ENCODE data around the gene TMEM150B.
A peak's percentile ranks its signal among the peaks of the same experiment; 100 is the strongest.

Gene TMEM150B

DNA sequence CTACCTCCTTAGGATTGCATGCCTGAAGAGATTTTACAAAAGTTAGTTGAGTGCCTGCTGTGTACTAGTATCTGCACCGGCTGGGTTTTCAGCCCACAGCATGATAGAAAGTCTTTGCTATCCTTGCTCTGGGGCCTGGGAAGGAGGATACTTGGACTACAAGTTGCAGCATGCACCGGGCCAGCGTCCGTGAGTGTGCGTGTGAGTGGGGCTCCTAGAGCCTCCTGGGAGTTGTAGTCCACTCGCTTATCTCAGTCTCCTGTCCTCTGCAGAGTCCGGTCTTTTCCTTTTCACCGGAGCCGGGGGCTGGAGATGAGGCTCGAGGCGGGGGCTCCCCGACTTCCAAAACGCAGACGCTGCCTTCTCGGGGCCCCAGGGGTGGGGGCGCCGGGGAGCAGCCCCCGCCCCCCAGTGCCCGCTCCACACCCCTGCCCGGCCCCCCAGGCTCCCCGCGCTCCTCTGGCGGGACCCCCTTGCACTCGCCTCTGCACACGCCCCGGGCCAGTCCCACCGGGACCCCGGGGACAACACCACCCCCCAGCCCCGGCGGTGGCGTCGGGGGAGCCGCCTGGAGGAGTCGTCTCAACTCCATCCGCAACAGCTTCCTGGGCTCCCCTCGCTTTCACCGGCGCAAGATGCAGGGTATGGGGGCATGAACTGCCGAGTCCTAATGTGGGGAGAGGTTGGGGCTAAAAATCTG is 20.7 kb downstream of the TMEM150B start:
- no peak for DNase-seq

DNA sequence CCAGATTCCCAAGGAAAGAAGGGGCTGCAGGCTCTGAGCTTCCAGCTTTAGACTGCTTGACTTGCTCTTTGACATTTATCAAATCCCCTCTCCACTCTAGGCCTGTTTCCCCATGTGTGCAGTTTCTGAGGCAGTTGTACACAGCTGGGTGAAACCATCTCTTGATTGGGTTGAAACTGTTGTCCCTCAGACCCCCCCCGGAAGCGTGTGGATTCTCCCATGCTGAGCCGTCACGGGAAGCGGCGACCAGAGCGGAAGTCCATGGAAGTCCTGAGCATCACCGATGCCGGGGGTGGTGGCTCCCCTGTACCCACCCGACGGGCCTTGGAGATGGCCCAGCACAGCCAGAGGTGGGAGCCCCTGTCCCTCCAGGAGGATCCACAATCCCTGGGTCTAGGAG is 21.7 kb downstream of the TMEM150B start:
- DNase-seq: no peak

DNA sequence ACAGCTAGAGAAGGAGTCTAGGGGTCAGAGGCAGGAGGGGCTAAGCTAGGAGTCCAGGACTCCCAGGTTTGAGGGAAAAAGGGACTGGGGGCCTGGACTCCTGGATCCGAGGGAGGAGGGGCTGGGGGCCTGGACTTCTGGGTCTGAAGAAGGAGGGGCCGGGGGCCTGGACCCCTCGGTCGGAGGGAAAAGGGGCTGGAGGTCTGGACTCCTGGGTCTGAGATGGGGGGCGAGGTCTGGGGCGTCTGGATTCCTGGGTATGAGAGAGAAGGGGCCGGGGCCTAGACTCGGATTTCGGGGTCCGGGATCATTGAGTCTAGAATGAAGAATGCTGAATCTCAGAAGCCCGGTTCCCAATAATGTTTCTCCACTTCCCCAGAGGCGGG is 22.8 kb downstream of the TMEM150B start:
- DNase-seq: no peak

DNA sequence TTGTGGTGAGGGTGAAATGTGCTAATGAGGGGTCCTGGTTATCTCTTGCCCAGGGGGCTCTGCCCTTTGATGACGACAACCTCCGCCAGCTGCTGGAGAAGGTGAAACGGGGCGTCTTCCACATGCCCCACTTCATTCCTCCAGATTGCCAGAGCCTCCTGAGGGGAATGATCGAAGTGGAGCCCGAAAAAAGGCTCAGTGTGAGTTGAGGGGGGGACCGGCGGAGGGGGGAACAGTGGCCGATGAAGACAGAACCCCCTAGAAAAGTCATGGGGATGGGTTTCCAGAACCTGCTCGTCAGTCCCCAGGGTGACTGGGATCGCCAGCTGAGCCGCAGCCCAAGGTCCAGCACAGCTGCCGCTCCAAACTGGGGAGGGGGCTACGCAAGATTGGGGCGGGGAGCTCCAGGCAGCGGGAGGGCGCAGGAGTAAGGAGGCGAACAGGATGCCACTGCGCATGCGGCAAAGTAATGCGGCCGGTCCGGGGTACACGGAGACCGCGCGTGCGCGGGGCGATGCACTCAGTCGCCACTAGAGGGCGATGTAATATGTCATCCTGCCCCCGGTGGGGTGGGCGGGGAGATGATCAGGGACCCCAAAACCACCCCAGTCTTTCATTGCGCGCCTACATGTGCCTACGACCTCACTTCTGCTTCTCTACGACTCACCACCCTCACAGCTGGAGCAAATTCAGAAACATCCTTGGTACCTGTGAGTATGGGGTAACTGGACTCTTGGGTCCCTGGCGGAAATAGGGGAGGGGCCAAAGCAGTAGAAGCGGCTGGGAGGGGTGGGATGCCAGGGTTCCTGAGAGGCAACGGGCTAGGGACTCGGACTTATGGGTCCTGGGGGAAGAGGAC is 23.5 kb downstream of the TMEM150B start:
- peak; percentile 81 for DNase-seq

DNA sequence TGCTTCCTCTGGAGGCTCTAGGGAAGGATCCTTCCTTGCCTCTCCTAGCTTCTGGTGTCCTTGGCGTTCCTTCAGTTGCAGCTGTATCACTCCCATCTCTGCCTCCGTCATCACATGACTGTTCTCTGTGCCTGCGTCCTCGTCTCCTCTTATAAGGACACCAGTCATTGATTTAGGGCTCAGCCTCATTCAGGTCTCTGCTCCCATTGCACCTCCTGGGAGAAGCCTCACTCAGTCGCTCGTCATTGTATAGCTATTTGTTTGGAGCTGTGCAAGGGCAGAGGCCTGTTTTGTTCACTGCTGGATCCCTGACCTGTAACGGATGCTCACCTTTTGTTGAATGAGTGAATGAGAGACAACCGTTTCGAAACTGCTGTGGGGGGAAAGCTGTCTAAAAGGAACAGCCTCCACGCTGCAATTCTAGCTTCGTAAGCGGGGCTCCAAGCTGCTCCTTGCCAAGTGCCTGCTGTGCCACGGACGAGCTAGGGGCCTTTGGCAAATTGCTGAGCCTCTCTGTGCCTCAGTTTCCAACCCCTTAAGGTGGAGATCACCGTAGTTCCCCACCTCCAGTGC is 24.2 kb downstream of the TMEM150B start:
- DNase-seq: no peak

DNA sequence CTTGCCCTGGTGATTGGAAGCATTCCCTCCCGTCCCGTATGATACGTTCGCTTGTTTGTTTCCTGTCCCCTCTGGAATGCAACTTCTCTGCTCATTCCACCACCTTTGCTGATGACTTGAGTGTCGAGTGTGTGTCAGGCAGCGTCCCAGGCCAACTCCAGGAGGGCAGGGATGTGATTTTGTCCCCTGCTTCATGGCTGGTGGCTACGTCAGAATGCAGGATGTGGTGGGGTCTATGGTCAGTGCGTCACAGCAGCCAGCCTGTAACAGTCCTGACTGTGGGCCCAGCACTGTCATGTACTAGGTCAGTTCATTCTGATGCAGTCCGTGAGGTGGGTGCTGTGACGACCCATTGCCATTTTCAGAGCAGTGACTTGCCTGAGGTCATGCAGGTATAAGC is 25.1 kb downstream of the TMEM150B start:
- DNase-seq: no peak

DNA sequence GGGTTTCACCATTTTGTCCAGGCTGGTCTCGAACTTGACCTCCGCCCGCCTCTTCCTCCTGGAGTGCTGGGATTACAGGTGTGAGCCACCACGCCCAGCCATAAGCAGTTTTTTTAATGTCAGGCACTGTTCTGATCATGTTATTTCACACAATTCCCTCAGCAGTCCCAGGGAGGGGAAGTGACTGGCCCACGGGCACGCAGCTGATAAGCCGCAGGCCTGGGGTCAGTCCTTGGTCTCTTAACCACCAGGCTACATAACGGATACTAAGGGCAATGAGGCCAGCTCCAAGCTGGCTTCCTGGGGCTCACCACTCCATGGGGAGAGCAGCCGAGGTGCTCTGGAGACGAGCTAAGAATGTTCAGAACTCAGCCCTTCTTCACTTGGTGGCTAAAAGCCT is 27.9 kb downstream of the TMEM150B start:
- no peak for DNase-seq

DNA sequence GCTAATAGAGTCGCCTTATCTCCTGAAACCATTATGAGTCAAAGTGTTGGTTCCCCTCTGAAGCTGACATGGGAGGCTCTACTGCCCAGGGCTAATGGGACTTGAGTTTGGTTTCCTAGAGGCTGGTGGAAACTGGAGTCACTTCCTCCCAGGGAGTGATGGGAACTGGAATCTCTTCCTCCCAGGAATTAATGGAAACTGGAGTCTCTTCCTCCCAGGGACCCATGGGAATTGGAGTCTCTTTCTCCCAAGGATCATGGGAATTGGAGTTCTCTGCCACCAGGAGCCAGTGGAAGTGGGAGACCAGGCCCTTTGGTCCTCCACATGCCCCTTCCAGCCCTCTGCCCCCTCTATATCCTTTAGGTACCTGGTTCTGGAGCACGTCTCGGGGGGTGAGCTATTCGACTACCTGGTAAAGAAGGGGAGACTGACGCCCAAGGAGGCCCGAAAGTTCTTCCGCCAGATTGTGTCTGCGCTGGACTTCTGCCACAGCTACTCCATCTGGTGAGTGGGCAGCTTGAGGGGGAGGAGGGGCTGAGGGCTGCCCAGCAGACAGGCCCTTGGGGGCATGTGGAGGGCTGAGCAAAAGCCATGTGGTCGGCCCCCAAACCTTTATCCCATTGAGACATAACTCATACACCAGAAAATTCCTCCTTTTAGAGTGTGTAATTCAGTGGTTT is 35.9 kb downstream of the TMEM150B start:
- DNase-seq: no peak

DNA sequence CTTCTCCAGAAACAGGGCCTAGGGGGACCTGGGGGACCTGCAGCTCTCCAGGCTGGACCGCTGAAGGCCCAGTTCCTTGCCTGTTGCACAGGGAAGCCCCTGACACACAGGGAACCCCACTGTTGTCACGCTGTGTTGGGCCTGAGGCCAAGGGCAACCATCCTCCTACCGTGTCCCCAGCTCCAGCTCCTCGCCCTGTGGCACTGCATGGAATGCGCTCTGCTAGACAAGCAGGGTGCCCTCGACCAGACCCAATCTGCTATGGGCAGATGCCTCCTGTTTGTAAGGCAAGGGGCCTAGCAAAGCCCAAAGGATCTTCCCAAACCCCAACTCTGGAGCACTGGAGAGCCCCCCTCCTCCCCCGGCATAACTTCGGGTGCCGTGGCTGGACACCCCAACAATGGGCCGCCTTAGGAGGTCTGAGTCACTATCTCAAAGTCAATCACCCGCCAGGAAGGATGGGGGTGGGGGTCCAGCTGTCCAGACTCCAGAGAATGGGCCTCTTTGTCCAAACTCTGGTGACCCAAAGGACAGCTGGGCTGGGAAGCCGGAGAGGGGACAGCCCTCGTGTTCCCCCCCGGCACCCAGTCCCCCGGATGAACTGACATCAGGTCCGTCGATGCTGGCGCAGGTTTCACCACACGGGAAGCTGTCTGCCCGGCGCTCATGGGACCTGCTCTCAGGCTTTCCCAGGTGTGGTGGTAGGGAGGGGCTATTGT is 37.6 kb downstream of the TMEM150B start:
- no peak for DNase-seq

DNA sequence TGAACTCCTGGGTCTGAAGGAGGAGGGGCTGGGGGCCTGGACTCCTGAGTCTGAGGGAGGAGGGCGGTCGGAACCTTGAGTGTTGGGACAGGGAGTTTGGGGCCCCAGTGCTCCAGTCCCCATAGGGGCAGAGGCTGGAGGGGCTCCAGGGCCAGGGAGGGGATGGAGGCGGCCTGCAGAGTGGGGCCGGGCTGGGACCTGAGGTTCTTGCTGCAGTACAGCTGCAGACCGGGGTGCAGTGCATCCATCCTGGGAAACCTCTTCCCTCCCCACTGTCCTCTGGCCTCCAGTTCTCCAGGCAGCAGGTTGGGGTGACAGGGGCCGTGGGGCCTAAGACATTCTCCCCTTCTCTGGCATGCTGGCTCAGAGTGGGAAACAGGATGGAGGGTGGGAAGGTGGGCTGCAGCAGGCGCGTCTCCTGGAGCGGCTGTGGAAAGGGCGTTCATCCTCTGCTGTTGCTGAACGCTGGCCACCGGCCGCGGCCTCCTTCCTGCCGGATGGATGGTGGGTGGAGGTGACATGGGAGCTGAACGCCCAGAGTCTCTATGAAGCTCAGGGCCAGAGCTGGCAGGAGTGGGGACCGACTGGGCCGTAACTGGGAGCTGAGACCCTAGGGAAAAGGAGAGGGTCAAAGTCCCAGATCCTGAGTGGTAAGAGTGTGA is 39.8 kb downstream of the TMEM150B start:
- DNase-seq: no peak

DNA sequence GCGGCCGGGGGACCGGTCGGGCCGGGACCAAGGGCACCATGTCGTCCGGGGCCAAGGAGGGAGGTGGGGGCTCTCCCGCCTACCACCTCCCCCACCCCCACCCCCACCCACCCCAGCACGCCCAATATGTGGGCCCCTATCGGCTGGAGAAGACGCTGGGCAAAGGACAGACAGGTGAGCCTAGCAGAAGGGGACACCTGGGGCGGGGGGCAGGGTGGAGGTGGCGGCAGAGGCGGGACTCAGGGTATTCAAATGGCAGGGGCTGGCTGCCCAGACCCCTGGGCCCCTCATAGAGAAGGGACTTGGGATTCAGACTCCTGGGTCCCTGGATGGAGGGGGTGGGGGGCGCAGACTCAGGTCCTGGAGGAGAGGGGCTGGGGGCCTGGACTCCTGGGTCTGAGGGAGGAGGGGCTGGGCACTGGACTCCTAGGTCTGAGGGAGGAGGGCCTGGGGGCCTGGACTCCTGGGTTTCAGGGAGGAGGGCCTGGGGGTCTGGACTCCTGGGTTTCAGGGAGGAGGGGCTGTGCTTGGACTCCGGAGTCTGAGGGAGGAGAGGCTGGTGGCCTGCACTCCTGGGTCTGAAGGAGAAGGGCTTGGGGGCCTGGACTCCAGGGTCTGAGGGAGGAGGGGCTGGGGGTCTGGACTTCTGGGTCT is 40.6 kb downstream of the TMEM150B start:
- DNase-seq: no peak

DNA sequence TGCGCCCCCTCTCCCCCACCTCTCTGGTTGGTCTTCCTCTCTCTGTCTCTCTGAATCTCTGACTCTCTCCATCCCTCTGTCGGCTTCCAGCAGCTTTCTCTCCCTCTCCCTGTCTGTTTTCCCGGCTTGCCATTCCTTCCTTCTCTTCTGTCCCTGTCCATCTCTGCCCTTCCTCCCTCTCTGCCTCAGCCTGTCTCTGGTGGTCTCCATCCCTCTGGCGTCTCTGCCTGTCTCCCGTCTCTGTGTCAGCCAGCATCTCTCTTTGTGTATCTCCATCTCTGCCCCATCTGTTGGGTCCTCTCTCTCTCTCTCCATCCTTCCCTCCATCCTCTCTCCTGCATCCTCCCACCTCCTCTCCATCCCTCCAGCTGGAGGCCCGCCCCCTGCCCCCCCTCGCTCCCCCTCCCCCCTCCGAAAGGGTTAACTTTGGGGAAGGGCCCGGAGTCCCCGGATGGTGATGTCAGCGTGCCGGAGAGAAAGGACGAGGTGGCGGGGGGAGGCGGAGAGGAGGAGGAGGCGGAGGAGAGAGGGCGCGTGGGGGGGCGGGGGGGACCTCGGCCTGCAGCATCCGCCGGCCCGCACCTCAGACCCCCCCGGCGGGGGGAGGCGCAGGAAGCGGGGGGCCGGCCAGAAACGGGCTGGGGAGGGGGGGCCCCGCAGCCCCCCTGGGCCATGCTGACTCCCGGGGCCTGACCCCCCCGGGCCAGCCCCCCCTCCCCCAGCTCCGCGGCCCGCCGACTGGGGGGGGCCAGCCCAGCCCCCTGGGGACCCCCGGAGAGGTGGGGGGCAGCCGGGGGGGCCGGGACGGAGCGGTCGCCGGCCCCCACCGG is 41.4 kb downstream of the TMEM150B start, which contains the start of gene BRSK1:
Gene BRSK1, plus strand, starts transcription at position 450 of the 830 bp plus-strand sequence. CDS start 446 bp downstream, outside the sequence.
- DNase-seq: peak; percentile 57

DNA sequence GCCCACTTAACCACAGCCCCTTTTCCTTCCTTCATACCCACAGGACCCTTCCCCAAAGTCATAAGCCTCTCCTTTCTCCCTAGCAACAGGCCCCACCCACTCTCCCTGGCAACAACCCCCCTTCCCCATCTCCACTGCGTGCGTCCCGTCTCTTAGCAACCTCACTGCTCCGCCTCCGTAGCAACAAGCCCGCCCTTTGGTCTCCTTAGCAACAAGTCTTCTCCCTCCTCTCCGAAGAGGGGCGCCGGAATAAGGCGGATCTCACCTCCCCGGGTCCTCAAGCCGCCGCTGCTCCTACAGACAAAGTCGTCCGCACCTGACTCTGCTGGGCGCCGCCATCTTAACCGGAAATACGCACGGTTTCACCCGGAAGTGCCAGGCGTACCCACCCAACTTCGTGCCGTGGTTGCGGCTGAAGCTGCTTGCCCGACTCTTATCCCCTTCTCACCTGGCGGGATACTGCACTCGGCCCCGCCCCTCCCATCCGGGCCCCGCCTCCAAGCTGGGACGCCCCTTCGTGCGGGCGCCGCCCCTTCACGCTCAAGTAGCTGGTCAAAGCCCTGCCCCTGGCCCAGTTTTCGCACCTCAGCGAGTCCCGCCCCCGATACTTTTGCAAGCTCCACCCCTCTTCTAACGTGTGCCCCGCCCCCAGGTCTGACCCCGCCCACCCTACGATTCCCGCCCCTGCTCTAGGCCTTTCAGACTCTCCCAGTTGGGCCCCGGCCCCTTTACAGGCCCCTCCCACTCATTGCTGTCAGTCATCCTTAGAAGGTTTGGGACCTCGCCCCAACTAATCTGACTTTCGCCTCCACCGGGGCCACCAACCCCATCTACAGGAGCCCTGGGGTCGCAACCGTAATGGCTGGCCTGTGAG is 45.1 kb downstream of the TMEM150B start, which contains the start of gene HSPBP1:
Gene HSPBP1, minus strand, starts transcription at position 341 of the 874 bp plus-strand sequence. CDS start 502 bp downstream, outside the sequence.
- peak; percentile 94 for DNase-seq

DNA sequence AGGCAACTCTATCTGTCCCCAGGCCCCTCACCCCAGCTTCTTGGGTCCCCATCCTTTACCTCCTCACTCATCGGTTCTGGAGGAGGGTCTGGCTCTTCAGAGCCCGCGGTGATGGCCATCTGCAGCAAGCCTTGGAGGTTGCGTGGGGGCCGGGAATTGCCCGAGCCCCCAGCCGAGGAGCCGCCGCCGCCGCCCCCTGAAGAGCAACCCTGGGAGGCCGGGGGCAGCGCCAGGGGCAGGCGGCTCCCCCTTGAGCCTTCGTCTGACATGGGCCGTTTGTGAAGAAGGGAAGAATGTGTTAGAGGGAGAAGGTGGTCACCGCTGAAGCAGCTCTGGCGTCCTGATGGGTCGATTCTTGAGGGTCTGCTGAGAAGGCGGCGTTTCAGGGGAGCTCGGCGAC is 45.8 kb downstream of the TMEM150B start:
- DNase-seq: no peak

DNA sequence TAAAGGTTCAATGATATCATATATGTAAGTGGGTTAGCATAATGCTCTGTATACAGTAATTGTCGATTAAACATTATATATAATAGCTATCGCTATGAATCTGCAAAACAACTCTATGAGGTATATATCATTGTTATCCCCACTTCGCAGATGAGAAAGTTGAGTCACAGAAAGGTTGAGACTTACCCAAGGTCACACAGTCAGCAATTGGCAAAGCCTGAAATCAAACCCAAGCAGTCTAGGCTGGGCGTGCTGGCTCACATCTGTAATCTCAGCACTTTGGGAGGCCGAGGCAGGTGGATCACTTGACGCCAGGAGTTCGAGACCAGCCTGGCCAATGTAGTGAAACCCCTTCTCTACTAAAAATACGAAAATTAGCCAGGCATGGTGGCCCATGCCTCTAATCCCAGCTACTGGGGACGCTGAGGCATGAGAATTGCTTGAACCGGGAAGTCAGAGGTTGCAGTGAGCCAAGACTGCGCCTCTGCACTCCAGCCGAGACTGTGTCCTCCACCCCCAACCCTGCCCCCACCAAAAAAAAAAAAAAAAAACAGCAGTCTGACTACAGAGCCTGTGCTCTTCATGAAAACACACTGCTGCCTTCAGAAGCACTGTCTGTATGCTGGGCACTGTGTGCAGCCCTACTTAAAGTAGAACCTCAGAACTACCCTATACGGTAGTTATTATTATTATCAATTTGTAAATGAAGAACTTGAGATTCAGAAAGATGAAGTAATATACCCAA is 46.6 kb downstream of the TMEM150B start:
- DNase-seq: no peak

DNA sequence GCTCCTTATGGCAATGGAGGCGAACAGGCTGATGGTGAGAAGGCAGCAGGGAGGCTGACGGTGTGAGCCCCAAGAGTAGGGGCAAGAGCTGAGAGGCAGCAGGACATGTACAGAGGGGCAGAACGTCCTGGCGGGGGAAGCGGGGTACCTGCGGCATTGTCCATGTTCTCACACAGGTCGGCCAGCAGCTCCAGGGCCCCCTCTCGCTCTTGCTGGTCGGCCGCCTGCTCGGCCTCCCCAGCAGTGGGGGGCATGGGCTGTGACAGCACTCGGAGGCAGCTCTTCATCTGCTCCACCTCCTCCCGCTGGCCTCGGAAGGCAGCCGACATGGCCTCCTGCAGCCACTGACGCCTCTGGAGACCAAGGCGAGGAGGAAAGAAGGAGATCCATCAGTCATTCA is 47.6 kb downstream of the TMEM150B start:
- no peak for DNase-seq

DNA sequence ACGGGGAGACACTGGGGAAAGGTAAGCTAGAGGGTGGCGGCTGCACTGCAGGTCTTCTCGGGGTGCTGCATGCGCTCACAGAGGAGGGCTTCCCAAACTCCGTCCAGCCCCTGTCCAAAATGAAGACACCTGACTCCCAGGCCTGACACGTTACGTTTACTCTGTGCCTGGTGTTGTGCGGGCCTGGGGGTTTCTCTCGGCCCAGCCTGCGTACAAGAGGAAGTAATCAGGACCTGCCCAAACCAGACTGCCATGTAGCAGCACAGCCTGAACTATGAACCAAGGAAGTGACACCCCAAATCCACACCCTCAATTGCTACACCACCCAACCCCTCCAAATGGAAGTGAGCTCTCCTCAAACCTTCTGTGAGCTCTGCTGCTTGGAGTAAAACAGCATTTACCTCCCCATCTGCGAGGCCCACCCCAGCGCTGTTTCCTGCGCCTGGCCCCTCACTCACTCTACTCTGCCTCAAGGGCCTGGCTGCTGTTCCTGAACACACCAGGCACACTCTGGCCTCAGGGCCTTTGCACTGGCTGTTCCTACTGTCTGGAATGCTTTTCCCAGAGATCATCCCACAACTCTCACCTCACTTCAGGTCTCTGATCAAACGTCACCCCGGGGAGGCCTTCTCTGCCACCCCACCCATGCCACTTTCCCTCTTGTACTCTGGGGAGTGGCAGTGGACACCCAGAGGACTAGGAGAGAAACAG is 48.3 kb downstream of the TMEM150B start:
- no peak for DNase-seq
